Suprapubic skin (tissue), 4 donors: ENCODE measurements around the gene OR51A2. TPM values are rescaled to one million over a fixed set of nuclear protein-coding genes. Genes with fewer than 3 reads are reported as not detected.

Experiments used
- DNase-seq, 2 donors: peaks; one replicate each; pipeline ENCODE4 v3.0.0-alpha.2; 2019; ENCODE audit warnings: low spot score in 2 of 2
- H3K27ac ChIP-seq: fragments of 200-600 bp; sonication (generic); one replicate; pipeline ENCODE4 v1.5.1; 2019
- H3K27me3 ChIP-seq: fragments of 200-600 bp; sonication (generic); one replicate; pipeline ENCODE4 v1.5.1; 2019
- H3K36me3 ChIP-seq: fragments of 200-600 bp; sonication (generic); one replicate; pipeline ENCODE4 v1.5.1; 2019
- H3K4me1 ChIP-seq: fragments of 200-600 bp; sonication (generic); one replicate; pipeline ENCODE4 v1.5.1; 2019
- H3K4me3 ChIP-seq: fragments of 200-600 bp; sonication (generic); one replicate; pipeline ENCODE4 v1.5.1; 2019; ENCODE audit warnings: mild to moderate bottlenecking
- H3K9me3 ChIP-seq: fragments of 200-600 bp; sonication (generic); one replicate; pipeline ENCODE4 v1.5.1; 2019
- CTCF ChIP-seq, 2 donors: fragments of 200-600 bp in 1 of 2; fragments of 450-650 bp in 1 of 2; sonication (generic) in 1 of 2; IDR thresholded peaks; one replicate each; pipeline ENCODE4 v1.5.1; 2016 to 2019; ENCODE audit warnings: antibody characterized with exemption in 2 of 2, mild to moderate bottlenecking in 1 of 2, moderate library complexity in 1 of 2
- EP300 ChIP-seq: sonication (generic); formaldehyde crosslinking; IDR thresholded peaks from one replicate; pipeline ENCODE4 v1.6.1; 2017; ENCODE audit warnings: antibody characterized with exemption
- POLR2A ChIP-seq, 2 donors: fragments of 450-650 bp; IDR thresholded peaks; one replicate each; pipeline ENCODE4 v1.6.1; 2017; ENCODE audit warnings: antibody characterized with exemption in 2 of 2, mild to moderate bottlenecking in 2 of 2, moderate library complexity in 2 of 2
- POLR2AphosphoS5 ChIP-seq, 3 donors: sonication (generic); formaldehyde crosslinking; IDR thresholded peaks; one replicate each; pipeline ENCODE4 v1.6.1; 2017; ENCODE audit warnings: antibody characterized with exemption in 3 of 3
- WGBS: methylation state at CpG from one replicate; pipeline ENCODE4 v1.1.5; 2018; 5-methylcytosine and 5-hydroxymethylcytosine counted together
- total RNA-seq, 4 donors: library from RNA; depleted of rRNA; stranded (reverse); fragments of >200 nt; gene quantifications; one replicate each; pipeline ENCODE4 v1.1.0, GENCODE V29; 2016

The OR51A2 gene
- total RNA-seq, 4 donors from 2014 or later, result not detected

GRCh38 chr11:4947505-4947904 is 8.0 kb downstream of the OR51A2 start, which contains the start of gene OR51A4:
Gene OR51A4, minus strand, starts transcription at chr11:4947605. Its CDS starts 505 bp downstream, at chr11:4947100.
- H3K27me3 ChIP-seq, result no peaks in the 10 kb centered on the region
- no peak for DNase-seq
- no peak within 1 kb of the TSS for H3K4me3 ChIP-seq
- TF ChIP-seq POLR2A (IDR thresholded peaks at IDR 0.05) (no peak), EP300 (no peak), CTCF (IDR thresholded peaks at IDR 0.05) (no peak), POLR2AphosphoS5 (IDR thresholded peaks at IDR 0.05) (no peak)
- H3K27ac ChIP-seq, result no peak within 1 kb of the TSS
- no peaks in the 10 kb centered on the region for H3K36me3 ChIP-seq
- H3K9me3 ChIP-seq, result no peaks in the 10 kb centered on the region
- no peaks in the 10 kb centered on the region for H3K4me1 ChIP-seq

- WGBS, result 80% methylated on average over 3 of the region's 3 CpGs
- no peak for DNase-seq
- H3K36me3 ChIP-seq, result no peaks in the 10 kb centered on the region
Observed at GRCh38 chr11:4936745-4937144, 18.8 kb downstream of the OR51A2 start.

GRCh38 chr11:4932751-4933150 is 22.8 kb downstream of the OR51A2 start:
- no peaks in the 10 kb centered on the region for H3K4me1 ChIP-seq
- H3K27ac ChIP-seq, result no peak overlapping the region
- no peaks in the 10 kb centered on the region for H3K9me3 ChIP-seq
- no peaks in the 10 kb centered on the region for H3K36me3 ChIP-seq
- no peak for DNase-seq
- H3K4me3 ChIP-seq, result no peak overlapping the region
- H3K27me3 ChIP-seq, result no peaks in the 10 kb centered on the region
- TF ChIP-seq POLR2AphosphoS5 (IDR thresholded peaks at IDR 0.05) (no peak), EP300 (no peak), CTCF (IDR thresholded peaks at IDR 0.05) (no peak), POLR2A (IDR thresholded peaks at IDR 0.05) (no peak)
- WGBS, result 87% methylated on average over 4 of the region's 4 CpGs

More at GRCh38 chr11:4936745-4937144, 18.8 kb downstream of the OR51A2 start:
- Histone ChIP-seq H3K4me3 (no peak overlapping the region), H3K9me3 (no peaks in the 10 kb centered on the region), H3K4me1 (no peaks in the 10 kb centered on the region), H3K27me3 (no peaks in the 10 kb centered on the region), H3K27ac (no peak overlapping the region)
- no peak for TF ChIP-seq EP300
- no peak for TF ChIP-seq POLR2A (IDR thresholded peaks at IDR 0.05)
- TF ChIP-seq POLR2AphosphoS5 (IDR thresholded peaks at IDR 0.05), result no peak
- no peak for TF ChIP-seq CTCF (IDR thresholded peaks at IDR 0.05)

DNA sequence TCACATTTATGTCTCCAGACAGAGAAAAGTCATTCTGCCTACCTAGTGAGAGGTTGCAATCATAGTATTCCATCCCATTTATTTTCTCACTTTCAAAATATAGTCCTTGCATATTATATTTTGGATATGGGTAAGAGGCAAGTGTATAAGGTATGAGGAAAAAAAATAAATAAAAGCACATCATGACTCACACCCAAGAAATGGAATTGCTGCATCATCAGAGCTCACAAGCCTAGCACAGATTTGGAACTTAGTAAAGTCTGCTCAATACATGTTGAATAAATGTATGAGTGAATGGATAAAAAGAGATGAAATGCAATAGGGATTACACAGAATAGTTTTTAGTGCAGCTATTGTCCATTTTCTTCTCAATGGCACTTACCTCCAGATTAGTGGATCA is 28.9 kb downstream of the OR51A2 start:
- Histone ChIP-seq H3K4me3 (no peak overlapping the region), H3K27ac (no peak overlapping the region), H3K36me3 (no peaks in the 10 kb centered on the region), H3K4me1 (no peaks in the 10 kb centered on the region), H3K9me3 (no peaks in the 10 kb centered on the region), H3K27me3 (no peaks in the 10 kb centered on the region)
- DNase-seq, result no peak
- TF ChIP-seq EP300, result no peak
- no peak for TF ChIP-seq POLR2AphosphoS5 (IDR thresholded peaks at IDR 0.05)
- no peak for TF ChIP-seq POLR2A (IDR thresholded peaks at IDR 0.05)
- no peak for TF ChIP-seq CTCF (IDR thresholded peaks at IDR 0.05)

- TF ChIP-seq POLR2AphosphoS5 (IDR thresholded peaks at IDR 0.05), result no peak
- no peak for TF ChIP-seq CTCF (IDR thresholded peaks at IDR 0.05)
- TF ChIP-seq EP300, result no peak
- TF ChIP-seq POLR2A (IDR thresholded peaks at IDR 0.05), result no peak
- no peaks in the 10 kb centered on the region for H3K27me3 ChIP-seq
Observed at GRCh38 chr11:4924239-4924638, 31.3 kb downstream of the OR51A2 start, which contains the start of gene OR51G1. Gene OR51G1, minus strand, starts transcription at chr11:4924339. Its CDS starts 0 bp downstream, at chr11:4924339.

More at GRCh38 chr11:4924239-4924638, 31.3 kb downstream of the OR51A2 start, which contains the start of gene OR51G1:
- Histone ChIP-seq H3K4me1 (no peaks in the 10 kb centered on the region), H3K36me3 (no peaks in the 10 kb centered on the region), H3K9me3 (no peaks in the 10 kb centered on the region), H3K27ac (no peak within 1 kb of the TSS), H3K4me3 (no peak within 1 kb of the TSS)
- no peak for DNase-seq
- 100% methylated on average over 1 of the region's 1 CpG for WGBS
